GM19043 (cell line): Measurements from ENCODE around the gene FMNL3.
A peak's percentile ranks its signal among the peaks of the same experiment; 100 is the strongest.
"Not testable (repeated sequence)": the region's sequence is repeated elsewhere in the genome, so short reads cannot be mapped to it uniquely, and the experiment has no call there.

Experiments
- ATAC-seq: cut with Tn5 transposase; IDR thresholded peaks from one replicate; pipeline ENCODE4 v1.9.1; 2021; ENCODE audit warnings: low read depth; ENCODE audit not compliant: unreplicated experiment

FMNL3 gene

DNA sequence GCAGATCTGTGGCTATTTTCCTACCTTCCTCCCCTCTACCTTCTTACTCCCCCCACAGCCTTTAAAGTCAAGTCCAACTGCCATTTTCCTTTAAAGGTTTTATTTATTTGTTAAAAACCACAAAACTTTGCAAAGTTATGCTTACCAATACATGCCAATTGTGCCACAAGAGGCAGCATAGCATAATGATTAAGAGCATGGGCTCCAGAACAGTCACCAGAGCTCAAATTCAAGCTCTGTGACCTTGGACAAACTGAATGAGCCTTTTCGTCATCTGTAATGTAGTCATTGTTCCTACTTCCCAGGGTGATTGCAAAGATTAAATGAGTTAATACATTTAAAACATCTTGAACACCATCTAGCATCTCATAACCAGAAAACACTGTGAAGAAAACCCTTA lies 13.0 kb upstream of the FMNL3 start:
- no peak for ATAC-seq

GRCh38 chr12:49717800-49718199 lies 10.6 kb upstream of the FMNL3 start:
- not testable (repeated sequence) for ATAC-seq

DNA sequence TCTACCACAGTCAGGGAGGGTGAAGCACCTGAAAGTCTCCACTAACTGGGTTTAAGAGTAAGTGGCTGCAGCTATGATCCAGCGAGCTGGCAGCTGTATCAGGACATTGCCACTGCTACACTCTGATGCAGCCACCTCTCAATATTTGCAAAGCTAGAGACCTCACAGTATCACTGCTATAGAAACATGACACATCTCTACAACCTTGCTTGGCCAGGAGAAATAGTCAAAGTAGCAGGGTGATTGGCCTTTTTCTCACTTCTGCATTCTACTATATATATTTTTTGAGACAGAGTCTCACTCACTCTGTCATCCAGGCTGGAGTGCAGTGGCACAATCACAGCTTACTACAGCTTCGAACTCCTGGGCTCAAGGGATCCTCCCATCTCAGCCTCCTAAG lies 9.3 kb upstream of the FMNL3 start:
- no peak for ATAC-seq

DNA sequence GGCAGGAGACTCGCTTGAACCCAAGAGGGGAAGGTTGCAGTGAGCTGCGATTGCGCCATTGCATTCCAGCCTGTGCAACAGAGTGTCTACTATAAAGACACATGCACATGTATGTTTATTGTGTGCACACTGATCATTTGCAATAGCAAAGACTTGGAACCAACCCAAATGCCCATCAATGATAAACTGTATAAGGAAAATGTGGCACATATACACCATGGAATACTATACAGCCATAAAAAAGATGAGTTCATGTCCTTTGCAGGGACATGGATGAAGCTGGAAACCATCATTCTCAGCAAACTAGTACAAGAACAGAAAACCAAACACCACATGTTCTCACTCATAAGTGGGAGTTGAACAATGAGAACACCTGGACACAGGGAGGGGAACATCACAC lies 6.7 kb upstream of the FMNL3 start:
- ATAC-seq, result not testable (repeated sequence)

DNA sequence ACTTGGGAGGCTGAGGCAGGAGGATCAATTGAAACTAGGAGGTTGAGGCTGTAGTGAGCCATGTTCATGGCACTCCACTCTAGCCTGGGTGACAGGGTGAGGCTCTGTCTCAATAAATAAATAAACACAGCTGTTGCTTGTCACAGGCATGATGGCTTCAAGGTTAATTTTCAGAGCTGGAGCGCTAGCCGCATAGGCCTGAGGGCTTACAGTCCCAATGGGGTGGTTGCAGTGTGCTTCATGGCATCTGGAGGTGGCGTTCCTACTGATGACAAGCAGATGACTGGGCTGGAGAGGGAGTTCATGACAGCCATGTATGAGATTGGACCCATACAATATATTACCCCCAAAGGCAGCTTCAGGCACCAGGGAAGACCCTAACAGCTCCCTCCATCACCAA lies 1.6 kb upstream of the FMNL3 start:
- ATAC-seq, result no peak

- no peak for ATAC-seq
Measured at GRCh38 chr12:49707812-49708147, 575 bp upstream of the FMNL3 start.

GRCh38 chr12:49706351-49707127 lies 666 bp downstream of the FMNL3 start:
- ATAC-seq, result peak; percentile 4

DNA sequence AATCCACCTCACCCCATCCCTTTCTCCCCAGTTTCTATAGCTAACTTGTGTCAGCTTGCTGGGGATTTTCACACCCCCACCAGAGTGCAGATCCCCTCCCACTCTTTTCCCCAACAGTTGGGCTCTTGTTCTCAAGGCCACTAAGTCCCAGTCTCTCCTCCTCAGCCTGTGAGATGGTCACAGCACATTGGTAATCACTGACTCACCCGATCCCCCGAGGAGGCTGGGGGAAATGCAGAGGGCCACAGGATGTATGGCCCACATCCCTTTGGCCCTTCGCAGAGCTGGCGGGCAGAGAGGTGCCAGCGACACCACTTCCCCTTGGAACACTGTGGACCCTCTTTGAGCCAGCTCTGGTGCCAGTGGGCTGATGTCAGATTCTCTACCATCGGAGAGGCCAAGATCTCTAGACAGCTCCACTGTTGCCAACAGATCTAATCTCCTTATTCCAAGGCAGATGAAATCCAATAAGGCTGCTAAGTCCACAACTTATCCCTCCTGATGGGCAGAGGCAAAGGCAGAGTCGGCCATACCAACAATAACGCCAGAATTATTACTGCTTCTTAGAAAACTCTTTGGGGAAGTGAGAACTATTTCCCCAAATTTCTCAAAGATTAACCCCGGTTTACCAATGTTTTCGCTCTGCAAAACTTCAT lies 1.6 kb downstream of the FMNL3 start:
- ATAC-seq, result no peak

- ATAC-seq, result no peak
Measured at GRCh38 chr12:49703647-49704137, 3.5 kb downstream of the FMNL3 start.

GRCh38 chr12:49702676-49703215 lies 4.5 kb downstream of the FMNL3 start:
- no peak for ATAC-seq

GRCh38 chr12:49702009-49702408 lies 5.2 kb downstream of the FMNL3 start:
- no peak for ATAC-seq

- peak; percentile 80 for ATAC-seq
Measured at GRCh38 chr12:49698619-49699545, 8.3 kb downstream of the FMNL3 start.

GRCh38 chr12:49697808-49698207 lies 9.4 kb downstream of the FMNL3 start:
- no peak for ATAC-seq

GRCh38 chr12:49696723-49697122 lies 10.5 kb downstream of the FMNL3 start:
- ATAC-seq, result no peak

GRCh38 chr12:49693931-49694444 lies 13.2 kb downstream of the FMNL3 start:
- ATAC-seq, result no peak

GRCh38 chr12:49692851-49693250 lies 14.4 kb downstream of the FMNL3 start:
- no peak for ATAC-seq

DNA sequence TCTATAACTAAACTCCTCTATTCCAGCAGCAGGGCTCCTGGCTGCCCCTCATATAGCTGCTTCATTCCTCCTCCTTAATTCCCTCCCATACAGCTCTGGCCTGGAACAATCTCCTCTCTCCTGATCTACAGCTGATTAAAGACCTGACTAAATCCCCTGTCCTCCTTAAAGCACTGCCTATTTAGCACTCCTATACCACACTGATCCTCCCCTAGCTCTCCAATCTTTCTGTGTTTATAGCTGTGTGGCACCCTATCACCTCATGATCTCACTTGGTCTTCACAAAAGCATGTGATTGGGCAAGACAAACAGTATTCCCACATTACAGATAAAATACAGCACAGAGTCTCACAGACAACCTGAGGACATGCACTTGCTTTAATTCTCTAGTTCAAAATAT lies 17.4 kb downstream of the FMNL3 start:
- ATAC-seq, result no peak

- ATAC-seq, result no peak
Measured at GRCh38 chr12:49689237-49689636, 18.0 kb downstream of the FMNL3 start.

GRCh38 chr12:49687941-49688340 lies 19.3 kb downstream of the FMNL3 start:
- no peak for ATAC-seq

- no peak for ATAC-seq
Measured at GRCh38 chr12:49684310-49684854, 22.8 kb downstream of the FMNL3 start.
